ENCODE results near the gene SLBP.

The SLBP gene

GRCh38 chr4:1653776-1654175 is 58.3 kb downstream of the SLBP start:
- no peak for DNase-seq (ENCODE audit: low read depth)

GRCh38 chr4:1652088-1652487 is 60.0 kb downstream of the SLBP start:
- DNase-seq (ENCODE audit: low read depth): no peak

DNA sequence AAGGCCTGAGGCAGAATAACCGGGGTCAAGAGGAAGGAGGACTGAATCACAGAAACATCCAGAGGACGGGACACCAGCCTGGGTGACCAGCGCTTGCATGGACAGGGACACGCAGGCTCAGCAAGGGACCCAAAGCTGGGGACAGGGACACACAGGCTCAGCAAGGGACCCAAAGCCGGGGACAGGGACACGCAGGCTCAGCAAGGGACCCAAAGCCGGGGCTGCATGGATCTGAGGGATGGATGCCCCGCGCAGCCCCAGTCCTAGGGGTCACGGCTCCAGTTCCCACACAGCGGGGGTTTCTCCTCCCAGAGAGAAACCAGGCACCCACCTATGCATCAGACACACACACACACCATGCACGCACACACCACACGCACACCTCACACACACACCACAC is 60.5 kb downstream of the SLBP start:
- no peak for DNase-seq (ENCODE audit: low read depth)

DNA sequence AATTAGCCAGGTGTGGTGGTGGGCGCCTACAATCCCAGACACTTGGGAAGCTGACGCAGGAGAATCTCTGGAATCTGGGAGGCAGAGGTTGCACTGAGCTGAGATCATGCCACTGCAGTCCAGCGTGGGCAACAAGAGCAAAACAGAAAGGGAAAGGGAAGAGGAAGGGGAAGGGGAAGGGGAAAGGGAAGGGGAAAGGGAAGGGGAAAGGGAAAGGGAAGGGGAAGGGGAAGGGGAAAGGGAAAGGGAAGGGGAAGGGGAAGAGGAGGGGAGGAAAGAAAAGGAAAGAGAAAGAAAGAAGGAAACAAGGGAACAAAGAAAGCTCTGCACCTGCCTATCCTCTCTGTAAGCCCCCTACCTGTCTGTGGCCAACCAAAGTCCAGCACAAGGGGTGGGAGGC is 63.2 kb downstream of the SLBP start:
- no peak for DNase-seq (ENCODE audit: low read depth)

DNA sequence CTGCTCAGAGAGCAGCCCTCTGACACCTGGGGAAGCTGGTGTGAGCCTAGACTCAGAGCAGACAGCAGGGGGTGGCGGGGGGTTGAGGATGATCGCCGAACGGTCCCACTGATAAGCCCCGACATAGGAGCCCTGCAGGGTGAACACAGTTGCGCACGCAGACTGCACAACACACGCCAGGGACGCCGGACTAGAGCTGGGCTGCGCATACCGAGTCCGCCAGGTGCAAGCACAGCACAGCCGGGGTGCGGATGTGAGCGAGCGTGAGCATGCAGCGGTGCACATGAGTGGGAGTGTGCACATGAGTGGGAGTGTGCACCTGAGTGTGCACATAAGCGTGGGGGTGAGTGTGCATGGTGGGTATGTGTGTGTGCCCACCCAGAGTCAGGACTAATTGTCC is 64.7 kb downstream of the SLBP start:
- no peak for DNase-seq (ENCODE audit: low read depth)

DNA sequence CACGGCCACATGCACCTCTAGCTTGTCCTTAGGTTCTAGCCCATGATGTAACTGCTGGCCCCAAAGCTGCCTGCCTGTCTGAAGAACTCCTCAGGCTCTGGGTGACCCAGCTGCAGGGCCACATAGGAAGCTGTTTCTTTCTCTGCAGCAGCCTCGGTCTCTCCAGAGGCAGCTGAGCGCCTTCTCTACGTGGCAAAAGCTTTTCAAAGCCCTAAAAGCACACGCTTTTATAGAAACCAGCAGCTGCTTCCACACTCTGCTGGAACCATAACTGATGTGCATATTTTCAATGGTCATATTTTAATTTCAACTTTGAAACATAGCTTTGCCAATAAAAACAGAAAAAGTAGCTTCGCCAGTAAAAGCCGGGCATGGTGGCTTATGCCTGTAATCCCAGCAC is 65.4 kb downstream of the SLBP start:
- DNase-seq (ENCODE audit: low read depth): no peak

DNA sequence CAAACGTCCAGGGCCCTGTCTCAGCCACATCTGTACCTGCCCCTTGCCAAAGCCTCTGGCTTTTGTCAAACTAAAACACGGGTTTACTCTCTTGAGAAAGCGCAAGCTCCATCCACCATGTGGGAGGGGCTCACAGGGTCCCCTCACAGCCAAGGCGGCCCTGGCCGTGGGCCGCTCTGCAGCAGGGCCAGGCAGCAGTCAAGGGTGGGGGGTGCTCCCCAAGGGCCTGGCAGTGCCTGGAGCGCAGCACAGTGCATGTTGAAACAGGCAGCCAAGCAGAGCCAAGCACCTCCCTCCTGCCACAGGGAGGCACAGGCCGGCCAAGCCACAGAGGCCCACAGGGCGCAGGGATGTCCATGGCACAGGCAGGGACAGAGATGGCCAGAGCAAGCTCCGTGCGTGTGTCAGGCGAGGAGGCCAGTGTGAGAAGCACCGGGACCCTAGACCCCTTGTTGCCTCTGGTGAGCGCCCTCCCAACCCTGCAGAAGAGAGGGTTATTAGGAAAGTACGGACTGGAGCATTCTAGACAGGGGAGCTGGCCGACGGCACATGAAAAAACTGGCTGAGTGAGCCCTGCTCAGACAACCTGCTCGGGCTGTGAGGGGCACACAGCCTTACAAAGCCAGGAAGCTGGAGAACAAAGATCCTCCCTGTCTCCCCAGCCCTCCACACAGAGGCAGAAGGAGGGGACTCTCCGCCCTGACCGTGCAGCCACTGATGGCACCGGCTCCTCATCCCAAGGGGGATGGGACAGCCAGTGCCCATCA is 67.0 kb downstream of the SLBP start:
- no peak for DNase-seq (ENCODE audit: low read depth)

- DNase-seq (ENCODE audit: low read depth): no peak
Measured at GRCh38 chr4:1643971-1644735, 68.0 kb downstream of the SLBP start.
